Renal pelvis (tissue), 4 donors: Measurements from ENCODE around the gene ILF2. TPM values are rescaled to one million over a fixed set of nuclear protein-coding genes. Genes with fewer than 3 reads are reported as not detected.

Experiments used
- DNase-seq: peaks from one replicate; pipeline ENCODE4 v3.0.0-alpha.2; 2013
- polyA plus RNA-seq, 3 donors: library from polyadenylated mRNA; unstranded; fragments of 120-200 nt; gene quantifications; one replicate each; pipeline ENCODE4 v1.2.1, GENCODE V29; 2013; ENCODE audit not compliant: insufficient read length in 3 of 3

The ILF2 gene
- polyA plus RNA-seq, 3 donors, result 263 to 318 (median 292) TPM

DNA sequence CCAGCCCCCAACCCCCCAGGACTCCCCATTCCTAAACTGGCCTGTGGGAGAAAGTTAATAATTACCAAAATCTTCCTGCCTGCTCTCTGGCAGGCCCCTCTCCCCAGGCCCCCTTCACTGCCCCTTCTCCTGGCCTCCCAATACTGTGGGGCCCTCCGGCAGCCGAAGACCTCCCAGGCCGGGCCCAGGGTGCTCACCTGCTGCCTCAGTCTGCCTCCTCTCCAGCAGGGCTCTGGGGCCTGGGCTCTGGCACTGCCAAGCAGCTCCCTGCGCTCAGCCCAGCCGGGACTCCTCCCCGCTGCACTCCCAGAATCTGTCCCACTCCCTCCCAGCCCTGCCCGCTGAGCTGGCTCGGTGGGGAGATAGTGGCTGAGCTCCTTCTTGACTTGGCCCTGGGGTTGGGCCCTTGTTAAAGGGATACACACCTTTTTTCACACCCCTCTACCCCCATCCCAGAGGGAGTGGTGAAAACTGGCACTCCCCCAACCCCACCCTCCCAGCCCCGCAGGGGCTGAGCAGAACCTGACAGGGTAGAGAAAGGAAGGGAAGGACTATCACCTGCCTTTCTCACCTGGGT lies 58.0 kb downstream of the ILF2 start, which contains the start of gene S100A16:
Gene S100A16, minus strand, starts transcription at position 383 of the 577 bp plus-strand sequence. CDS start 4,986 bp downstream, outside the sequence.
- DNase-seq, result no peak

DNA sequence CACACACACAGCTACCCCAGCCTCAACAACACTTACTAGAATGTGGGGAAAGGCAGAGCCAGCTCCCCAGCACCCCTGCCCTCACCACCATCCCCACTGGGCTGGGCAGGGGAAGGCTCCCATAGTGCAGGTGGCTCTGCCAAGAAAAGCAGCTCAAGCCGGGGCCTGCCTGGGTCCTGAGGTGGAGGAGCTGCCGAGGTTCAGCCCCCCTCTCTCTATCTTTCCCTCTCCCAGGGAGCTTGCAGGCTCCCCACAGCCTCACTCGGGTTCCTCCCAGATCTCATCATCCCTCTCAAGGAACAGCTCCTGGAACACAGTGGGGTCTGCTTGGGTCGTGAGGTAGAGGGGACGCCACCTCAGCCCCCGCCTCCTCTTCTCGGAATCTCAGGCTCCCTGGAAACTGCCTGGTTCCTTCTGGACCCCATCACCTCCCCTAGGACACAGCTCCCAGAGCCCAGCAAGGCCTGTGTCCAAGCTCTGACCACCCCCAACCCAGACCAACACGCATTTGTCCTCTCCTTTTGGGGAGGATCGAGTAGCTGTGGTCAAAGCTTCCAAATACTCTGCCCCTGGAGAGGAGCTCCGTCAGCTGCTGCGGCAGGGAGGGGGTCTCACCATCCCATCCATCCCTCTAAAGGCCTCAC lies 58.6 kb downstream of the ILF2 start:
- DNase-seq, result no peak

Other genes starting within 250 kb of the ILF2 start
- gene S100A7, start 210.3 kb downstream of the ILF2 start, polyA plus RNA-seq, result under 1 TPM in 1 of 3 donors, not detected in 2; 0.98 TPM
- gene S100A6, start 135.0 kb downstream of the ILF2 start, polyA plus RNA-seq, result 100 to 1,000 TPM; 208 to 240 (median 221) TPM
- 1 to 10 TPM; 1.1 to 1.4 (median 1.2) TPM for gene S100A5, start 130.1 kb downstream of the ILF2 start, polyA plus RNA-seq
- 10 to 100 TPM; 31.7 to 34.9 (median 31.7) TPM for gene S100A4, start 125.2 kb downstream of the ILF2 start, polyA plus RNA-seq
- under 1 TPM in 1 of 3 donors, not detected in 2; 0.19 TPM for gene S100A3, start 121.7 kb downstream of the ILF2 start, polyA plus RNA-seq
- gene S100A2, start 105.1 kb downstream of the ILF2 start, polyA plus RNA-seq, result 1 to 10 TPM; 5.8 to 7.9 (median 6.8) TPM
- gene S100A16, start 57.9 kb downstream of the ILF2 start, polyA plus RNA-seq, result 100 to 1,000 TPM; 108 to 123 (median 116) TPM
- gene S100A14, start 54.7 kb downstream of the ILF2 start, polyA plus RNA-seq, result 10 to 100 TPM; 17.2 to 19.6 (median 18.9) TPM
- gene S100A13, start 43.5 kb downstream of the ILF2 start, polyA plus RNA-seq, result 100 to 1,000 TPM; 164 to 188 (median 168) TPM
- gene S100A1, start 42.6 kb downstream of the ILF2 start, polyA plus RNA-seq, result 10 to 100 TPM; 21.0 to 29.1 (median 26.7) TPM
- 100 to 1,000 TPM; 118 to 155 (median 145) TPM for gene CHTOP, start 36.9 kb downstream of the ILF2 start, polyA plus RNA-seq
- gene SNAPIN, start 12.3 kb downstream of the ILF2 start, polyA plus RNA-seq, result 10 to 100 TPM; 55.1 to 57.5 (median 56.7) TPM
- gene NPR1, start 7.7 kb upstream of the ILF2 start, polyA plus RNA-seq, result 10 to 100 TPM; 72.5 to 77.7 (median 76.0) TPM
- gene INTS3, start 57.1 kb upstream of the ILF2 start, polyA plus RNA-seq, result 100 to 1,000 TPM; 103 to 160 (median 134) TPM
- gene SLC27A3, start 104.4 kb upstream of the ILF2 start, polyA plus RNA-seq, result 10 to 100 TPM; 36.4 to 44.4 (median 40.0) TPM